GM19193 (cell line): ENCODE measurements around the gene ETNPPL.

Experiments used
- POLR2A ChIP-seq: IDR thresholded peaks from 4 replicates; pipeline ENCODE4 v1.6.1; 2011; ENCODE audit not compliant: insufficient read depth, insufficient read length; ENCODE audit errors: extremely low read depth

ETNPPL gene

DNA sequence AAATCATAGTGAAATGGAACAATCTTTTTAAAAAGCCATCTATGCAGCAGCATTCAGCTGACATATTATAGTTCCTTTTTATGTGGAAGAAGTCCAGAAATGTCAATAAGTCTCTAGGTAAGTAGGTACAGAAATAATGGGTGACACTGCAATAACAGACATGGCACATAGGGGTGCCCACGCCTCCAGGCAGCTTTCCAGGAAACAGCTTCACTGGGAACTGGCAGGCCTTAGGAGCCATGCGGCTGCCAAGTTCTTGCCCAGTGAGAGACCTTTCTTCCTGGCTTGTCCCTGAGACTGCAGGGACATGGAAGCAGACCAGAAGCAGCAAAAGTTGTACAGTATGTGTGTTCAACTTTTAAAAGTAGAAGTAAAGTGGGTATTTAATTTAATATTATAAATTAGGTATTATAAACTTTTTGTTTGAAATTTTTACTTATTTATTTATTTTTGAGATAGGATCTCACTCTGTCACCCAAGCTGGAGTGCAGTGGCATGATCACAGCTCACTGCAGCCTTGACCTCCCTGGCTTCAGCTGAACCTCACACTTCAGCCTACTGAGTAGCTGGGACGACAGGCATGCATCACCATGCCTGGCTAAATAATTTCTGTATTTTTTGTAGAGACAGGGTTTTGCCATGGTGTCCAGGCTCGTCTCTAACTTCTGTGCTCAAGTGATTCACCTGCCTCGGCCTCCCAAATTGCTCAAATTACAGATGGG is 12.1 kb upstream of the ETNPPL start:
- TF ChIP-seq POLR2A = no peak

DNA sequence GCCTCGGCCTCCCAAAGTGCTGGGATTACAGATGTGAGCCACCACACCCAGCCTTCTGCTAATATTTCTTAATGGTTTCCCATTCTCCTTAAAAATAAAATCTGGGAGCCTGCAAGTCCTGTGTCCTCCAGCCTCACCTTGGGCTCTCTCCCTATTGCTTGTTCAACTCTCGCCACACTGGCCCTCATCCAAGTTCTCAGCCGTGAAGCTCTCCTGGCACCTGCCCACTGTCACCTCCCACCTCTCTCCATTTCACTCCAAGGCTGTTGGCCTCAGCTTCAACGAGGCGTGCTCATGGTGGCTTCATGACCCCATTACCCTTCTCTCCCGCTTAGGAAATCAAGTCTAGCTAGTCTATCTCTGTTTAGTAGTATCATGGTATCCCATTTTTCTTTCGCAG is 9.5 kb upstream of the ETNPPL start:
- TF ChIP-seq POLR2A = no peak

DNA sequence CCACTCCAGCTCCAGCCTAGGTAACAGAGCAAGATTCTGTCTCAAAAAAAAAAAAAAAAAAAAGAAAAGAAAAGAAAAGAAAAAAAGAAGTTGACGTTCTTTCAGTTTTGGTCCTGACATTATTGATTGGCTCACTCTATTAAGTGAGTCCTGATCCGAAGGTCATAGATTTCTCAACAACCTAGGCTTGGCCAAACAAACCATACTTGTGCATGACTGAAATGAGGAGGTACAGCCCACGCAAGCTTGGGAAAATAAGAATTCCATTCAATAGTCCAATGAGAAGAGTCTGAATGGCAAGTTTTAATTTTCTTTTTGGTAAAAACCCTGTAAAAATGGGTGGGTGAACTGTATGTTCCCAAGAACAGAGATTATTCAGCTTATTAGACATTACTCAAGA is 3.2 kb upstream of the ETNPPL start:
- TF ChIP-seq POLR2A = no peak

DNA sequence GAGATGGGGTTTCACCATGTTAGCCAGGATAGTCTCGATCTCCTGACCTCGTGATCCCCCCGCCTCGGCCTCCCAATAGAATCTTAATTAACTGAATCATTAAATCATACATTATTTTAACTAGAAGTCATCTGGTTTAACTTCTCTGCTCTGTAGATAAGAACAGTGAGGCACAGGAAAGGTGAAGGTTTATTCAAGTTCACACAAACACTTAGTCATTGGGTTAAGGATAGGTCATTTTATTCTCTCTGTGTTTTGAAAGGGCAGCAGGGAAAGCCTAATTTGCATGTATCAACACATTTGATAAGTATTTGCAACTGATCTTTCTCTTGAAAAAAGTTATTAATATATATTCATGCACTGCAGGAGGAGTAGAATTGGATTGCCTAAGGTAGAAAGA is 1.1 kb upstream of the ETNPPL start:
- TF ChIP-seq POLR2A = no peak

DNA sequence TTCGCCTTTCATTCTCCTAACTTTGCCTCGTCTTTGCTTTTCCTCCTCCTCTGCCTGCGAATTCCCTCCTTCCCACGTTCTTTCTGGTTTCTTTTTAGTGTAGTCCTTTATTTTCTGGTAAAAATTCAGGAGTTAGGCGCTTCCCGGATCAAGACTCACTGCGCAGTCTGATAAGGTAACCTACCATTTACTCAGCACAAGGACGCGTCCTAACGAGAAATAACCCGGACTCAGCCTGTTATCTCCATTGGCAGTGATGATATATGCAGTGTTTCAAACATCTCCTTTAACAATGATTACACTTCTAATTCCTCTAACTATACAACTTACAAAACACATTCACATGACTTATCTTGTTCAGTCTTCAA is 357 bp upstream of the ETNPPL start:
- no peak for TF ChIP-seq POLR2A

DNA sequence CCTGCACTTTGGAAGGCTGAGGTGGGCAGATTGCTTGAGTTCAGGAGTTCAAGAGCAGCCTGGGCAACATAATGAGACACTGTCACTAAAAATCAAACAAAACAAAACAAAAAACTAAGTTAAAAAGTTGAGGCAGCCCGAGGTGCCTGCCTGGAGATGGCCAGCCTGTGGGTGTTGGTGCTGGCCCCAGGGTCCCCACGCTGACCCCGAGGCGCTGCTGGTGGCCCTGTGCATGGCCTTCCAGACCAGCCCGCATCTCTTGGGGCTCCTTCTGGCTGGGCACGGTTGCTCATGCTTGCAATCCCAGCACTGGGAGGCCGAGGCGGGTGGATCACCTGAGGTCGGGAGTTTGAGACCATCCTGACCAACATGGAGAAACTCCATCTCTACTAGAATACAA is 4.4 kb downstream of the ETNPPL start:
- TF ChIP-seq POLR2A = no peak

DNA sequence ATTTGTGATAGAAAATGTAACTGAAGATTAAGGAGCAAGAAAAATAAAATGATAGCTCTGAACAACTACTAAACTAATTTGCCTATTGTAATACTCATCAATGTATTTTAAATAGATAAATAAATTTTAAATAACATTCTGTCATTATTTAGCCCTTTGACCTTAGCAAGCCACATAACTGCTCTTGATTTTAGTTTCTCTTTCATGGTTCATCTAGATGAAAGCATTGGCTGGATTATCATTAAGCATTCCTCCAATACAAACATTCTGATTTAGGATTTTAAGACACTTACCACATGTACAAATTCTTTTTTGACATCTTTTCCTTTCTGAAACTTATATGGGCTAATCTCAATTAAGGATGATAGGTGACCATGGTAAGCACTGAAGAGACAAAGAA is 8.5 kb downstream of the ETNPPL start:
- TF ChIP-seq POLR2A = no peak

DNA sequence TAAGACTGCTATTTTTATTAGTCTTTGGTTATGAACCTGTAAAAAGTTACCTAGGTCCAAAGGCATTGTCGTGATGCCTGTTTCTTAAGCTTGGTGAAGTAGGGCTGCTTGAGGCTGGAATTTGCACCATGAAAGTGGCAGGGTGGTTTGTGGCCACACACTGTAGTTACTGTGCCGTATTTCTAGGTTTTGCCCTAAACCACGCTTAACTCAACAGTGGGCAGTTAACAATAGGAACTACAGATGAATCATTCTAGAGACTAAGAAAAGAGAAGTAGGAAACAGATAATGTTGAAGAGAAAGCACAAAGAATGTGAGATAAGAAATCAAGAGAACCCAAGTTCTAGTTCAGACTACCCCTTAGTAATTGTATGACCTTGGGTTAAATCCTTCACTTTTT is 11.5 kb downstream of the ETNPPL start:
- TF ChIP-seq POLR2A = no peak

DNA sequence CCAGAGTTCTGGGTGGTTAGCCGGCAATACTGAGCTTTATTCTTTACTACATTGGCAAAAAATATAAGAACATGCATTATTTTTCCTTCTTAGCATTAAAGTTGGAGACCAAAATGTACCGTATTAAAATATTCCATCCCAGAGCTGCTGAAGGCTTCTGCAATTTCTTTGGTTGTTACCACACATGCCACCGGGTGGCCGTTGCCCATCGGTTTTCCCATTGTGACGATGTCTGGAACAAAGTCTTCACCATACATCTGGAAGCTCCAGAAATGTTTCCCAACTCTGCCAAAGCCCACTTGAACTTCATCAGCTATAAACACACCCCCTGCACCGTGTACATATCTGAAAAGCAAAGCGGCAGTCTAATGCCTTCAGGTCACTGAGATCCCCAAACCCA is 13.7 kb downstream of the ETNPPL start:
- TF ChIP-seq POLR2A = no peak

DNA sequence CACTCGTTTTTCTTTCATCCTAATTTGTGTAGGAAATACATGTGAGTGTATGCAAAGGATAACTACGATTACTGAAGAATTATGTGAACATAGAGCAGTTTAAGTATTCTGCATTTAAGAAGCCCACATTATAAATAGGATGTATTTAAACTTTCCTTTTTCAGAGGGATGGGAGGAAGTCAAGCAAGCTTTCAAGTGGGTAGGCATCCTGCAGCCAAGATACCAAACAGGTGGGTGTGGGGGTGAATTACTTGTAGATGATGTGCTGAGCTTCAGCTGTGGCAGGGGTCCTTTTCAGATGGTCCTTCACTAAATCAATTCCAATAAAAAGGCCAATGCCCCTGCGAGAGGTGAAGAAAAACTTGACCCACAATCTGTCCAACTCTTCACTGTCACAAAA is 16.3 kb downstream of the ETNPPL start:
- no peak for TF ChIP-seq POLR2A

DNA sequence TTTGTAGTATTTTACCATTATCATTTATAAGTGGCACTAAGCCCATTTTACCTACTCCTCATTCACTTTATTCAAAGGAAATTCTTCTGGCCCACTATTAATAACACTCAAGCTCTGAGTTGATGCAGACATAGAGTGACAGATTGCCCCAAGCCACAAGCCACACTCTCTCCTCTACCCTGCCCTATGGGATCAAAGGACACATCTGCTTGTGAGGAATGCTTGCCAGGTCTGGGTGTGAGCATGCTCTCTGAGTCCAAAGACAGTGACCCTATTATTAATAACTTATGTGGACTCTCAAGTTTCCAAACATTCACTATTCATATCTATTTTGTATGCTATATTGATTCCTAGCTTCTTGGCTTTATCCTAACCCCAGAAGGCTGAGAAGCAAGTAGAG is 18.5 kb downstream of the ETNPPL start:
- TF ChIP-seq POLR2A = no peak

DNA sequence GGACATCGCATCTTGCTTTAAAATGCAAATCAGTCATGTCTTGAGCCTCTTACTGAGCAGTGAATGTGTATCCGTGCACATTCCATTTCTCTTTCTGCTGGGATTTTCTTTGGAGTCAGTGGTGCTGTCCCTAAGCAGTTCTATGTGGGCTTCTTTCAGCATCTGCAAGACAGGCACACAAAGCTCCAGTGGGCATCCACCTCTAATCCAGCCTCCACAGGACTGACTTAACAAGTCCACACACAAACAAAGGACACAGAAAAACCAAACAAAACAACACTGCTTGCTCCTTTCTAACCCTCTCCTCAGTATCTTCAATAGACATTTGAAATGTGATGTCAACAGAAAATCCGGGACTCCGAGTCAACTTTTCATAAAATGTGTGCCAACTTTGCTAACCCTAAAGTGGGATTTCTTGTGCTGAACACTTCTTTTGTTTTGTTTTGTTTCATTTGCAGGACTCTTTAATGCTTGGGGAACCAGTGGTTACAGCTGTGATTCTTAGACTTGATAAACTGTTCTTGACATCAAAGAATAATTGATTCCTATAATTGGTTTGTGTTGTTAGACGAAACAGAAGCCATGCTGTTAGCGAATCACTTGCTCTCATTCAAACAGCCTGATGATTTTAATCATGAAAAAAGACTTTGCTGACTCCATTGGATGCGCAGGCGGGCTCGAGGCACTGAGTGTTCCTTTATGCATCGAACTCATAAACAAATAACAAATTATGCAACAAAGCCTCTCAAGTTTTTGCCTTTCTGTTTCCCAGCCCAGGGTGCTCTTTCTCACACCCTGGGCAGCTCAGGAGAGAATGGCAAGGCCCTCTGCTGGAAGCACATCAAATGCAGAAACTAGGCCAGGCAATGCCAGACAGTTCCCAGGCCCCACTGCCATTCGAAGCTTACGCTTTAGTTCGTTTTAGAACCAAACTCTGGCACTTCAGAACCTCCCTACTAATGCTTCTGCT is 20.1 kb downstream of the ETNPPL start:
- no peak for TF ChIP-seq POLR2A

DNA sequence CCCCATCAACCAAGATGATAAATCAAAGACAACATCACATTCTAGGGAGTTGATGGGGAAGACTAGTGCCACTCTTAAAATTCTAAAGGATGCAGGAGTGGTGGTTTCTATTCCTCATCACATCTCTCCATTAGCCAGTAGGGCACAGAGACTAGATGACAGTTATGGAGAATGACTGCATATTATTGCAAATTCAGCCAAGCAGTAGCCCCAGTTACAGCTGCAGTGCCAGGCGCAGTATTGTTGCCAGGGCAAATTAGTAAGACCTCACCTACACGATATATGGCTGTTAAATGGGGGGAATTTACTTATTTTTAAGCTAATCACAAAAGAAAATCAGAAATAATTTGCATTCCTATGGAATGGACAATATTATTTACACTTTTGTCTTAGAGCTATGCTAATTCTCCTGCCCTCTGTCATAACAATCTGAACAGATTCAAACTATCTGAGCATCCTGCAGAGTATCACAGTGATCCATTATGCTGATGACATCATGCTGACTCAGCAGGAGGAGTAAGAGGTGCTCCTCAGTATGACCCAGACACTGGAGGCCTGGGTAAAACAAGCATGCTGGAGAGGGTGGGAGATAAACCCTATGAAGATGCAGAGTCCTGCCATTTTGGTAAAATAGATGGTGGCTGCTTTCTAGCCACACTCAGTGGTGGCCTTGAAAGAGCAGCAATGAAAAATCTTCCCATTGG is 24.7 kb downstream of the ETNPPL start:
- TF ChIP-seq POLR2A = no peak

DNA sequence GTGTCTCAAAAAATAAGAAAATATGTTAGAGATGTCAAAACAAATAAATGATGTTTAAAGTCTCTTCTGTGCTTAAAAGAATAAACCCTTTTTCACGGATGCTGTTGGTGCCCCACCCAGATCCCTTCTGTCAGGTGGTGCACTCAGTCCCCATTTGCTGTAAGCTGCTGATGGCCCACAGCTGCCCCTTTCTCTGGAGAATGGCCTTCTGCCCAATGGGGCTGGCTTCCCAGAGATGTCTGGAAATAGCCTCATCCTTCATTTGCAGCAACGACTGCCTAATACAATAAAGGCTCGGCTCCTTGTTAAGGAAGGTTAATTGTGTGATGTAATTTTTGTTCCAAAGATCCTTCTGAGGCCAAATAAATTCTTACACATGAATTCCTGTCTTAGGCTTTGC is 31.8 kb downstream of the ETNPPL start:
- TF ChIP-seq POLR2A = no peak

DNA sequence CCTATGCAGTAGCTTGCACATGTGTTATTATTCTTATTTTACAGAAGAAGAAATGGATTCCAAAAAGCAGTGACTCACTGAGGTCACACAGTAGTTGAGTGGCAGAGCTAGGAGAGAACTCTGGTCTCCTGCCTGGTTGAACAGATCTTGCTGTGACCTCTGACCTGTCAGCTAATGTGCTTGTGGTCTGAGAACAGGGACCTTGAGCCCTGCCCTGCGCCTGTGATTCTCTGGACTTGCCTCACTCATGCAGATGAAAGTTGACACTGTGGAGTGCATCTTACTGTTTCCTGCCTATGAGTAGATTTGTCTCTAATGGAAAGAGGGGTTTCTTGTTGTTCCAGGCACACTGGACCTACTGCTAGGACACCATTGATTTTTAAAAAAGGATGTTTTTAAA is 32.3 kb downstream of the ETNPPL start:
- TF ChIP-seq POLR2A = no peak
